NCI-H524 treated with DMSO at 0.1 percent for 48 hours (cell line): ENCODE results near the gene OGFR.
A peak's percentile ranks its signal among the peaks of the same experiment; 100 is the strongest.

Experiments used
- DNase-seq: peaks from one replicate; lab custom pipeline; 2025; lab: John Stamatoyannopoulos, UW

The OGFR gene

DNA sequence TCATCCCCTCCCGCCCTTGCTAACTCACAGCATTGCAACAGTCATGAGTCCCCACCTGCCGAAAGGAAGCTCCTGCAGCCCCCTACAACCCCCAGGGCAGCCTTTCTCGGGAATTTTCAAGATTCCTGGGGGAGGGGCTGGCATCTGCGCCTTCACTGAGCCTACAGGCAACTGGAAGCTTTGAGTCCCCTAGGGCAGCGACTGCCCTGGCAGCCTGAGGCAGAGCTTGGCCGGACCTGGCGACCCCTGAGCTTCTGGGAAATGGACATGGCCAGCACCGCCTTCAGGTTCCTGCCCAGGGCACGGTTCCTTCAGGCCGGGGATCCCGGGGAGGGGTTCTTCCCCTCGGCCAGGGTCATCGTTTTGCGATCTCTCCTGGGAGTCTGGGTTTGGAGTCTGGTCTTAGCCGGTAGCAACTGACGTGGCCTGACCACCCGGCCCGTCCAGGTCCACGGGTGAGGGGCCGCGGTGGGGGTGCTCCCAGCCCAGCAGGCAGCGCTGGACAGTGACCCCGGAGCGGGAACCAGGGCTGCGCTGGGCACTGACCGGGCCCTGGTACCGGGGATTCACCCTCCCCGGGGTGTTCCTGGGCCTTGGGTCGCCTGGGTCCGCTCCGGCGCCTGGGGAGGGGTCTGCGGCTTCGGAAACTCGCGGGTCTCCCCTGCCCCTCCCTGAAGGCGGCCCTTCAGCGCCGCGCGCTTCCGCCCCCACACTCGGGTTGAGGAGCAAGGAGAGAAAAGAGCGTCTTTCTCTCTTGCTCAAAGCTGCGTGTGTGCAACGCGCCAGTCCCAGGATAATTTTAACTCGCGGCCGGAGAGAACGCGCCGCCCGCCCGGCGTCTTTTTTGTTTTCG is 11.6 kb downstream of the OGFR start:
- no peak for DNase-seq

DNA sequence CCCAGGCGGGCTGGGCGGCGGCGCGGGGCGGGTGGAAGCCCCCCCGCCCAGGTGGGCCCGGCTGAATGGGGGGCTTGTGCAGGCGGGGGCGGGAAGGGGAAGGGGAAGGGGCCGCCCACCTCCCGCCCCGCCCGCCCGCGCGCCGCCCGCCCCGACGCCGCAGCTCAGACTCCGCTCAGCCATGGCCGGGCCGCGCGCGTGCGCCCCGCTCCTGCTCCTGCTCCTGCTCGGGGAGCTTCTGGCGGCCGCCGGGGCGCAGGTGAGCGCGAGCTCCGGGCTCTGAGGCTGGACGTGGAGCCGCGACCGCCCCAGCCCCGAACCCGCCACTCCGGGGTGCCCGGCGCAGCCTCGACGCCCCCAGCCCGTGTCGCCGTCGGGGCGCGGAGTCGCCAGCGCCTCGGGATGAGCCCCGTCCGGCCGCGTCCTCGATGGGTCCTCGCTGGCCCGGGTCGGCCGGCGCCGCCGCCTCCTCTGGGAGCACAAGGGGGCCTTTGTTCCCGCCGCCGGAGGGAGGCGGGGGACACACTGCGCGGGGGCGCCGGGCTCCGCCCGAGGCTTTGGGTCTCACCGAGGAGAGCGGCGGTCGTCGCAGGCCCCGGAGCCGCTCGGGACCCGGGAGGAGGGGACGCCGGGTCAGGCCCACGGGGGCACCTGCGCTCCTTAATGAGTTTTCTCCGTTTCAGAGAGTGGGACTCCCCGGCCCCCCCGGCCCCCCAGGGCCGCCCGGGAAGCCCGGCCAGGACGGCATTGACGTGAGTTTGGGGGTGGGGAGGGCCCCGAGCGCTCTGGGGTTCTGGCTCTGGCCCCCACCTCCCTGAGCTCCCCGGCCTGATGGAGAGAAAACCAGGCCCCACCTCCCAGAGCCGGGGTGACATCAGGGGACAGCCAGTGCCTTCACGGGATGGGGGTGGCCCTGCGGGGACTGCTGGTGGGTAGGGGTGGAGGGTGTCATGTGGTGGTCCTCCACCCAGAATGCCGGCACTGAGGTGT is 12.5 kb downstream of the OGFR start, which contains the start of gene COL9A3:
TSS of gene COL9A3 (plus strand) at position 167 of the 990 bp plus-strand sequence. CDS start at position 182, 15 bp downstream.
- DNase-seq: no peak

DNA sequence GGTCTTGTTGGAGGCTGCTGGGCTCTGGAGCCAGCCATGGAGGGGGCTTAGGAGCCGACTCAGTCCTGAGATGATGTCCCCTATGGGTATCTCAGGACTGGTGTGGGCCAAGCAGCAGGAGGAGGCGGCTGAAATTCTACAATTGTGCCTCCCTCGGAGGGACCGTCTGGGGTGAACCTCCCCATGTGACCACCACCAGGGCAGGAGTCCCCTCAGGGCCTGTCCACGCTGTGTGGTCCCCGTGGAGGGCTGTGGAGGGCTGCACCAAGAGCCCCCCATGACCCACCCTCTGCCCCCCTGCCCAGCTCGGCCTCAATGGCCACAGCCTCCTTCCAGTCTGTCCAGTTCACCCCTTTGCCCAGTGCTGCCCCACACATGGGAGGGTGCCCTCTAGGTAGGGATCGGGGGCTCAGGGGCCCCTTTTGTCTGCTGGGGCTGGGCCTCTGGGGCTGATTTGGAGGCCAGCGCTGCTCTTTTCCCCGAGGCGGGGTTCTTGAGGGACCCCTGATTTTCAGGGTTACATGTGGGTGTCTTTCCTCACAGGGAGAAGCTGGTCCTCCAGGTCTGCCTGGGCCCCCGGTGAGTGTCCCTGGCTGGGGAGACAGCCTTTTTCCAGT is 13.4 kb downstream of the OGFR start:
- DNase-seq: no peak

DNA sequence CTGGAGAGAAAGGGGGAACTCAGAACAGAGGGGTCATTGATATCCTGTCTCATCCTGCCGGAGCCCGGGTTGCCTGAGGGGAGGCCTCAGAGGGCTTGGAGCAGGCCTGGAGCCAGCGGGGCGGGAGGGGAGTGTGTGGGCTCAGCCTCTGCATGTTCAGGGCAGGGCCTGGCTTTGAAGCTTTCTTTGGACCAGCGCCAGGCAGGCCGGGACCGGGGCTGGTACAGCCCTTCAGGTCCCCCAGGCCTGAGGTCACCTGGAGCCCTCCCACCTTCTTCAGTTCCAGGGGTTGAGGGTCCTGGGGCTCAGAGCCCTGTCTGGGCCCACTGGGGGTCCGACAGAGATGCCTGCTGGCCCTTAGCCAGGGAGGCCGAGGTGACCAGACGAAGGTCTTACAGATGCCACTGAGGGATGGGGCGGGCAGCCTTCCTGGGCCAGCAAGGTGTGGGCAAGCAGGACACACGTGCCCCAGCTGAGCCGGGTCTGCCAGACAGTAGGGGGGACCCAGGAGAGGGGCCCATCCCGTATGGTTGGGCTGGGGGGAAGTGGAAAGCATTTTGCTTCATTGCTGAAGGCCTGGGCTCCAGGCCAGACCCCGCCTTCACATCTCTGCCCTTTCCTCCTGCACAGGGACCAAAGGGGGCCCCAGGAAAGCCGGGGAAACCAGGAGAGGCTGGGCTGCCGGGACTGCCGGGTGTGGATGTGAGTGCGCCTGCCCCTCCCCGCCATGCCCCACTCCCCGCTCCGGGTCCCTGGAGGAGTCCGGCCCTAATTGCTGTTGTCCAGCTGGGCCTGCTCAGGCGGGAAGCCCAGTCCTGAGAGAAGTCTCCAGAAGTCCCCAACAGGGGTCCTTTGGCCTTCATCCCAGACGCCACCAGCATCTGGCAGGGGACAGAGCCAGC is 14.2 kb downstream of the OGFR start:
- no peak for DNase-seq

DNA sequence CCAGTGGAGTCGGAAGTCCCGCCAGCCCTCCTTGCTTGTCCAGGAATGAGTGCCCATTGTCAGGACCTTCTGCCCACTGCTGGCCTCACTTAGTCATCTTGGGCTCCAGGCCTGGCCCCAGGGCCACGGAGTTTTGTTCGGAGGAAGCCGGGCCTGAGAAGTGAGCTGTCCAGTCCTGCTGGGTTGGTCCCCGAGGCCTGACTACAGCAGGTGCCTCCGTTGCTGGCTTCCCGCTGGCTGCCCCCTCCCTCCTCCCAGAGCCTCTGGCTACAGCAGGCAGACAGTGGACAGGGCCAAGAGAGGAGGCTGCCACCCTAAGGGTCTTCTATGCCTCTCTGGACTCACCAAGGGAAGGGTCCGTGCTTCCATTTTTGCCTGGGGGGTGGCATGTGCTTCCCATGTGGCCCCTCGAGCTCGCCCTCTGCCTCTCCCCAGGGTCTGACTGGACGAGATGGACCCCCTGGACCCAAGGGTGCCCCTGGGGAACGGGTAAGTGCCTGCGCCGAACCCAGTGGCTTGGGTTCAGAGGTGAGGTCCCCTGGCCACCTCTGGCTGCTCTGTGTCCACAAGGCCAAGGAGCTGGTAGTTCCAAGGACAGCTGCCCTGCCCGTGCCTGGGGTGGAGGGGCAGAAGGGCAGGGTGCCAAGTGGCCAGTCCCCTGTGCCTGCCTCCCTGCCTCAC is 15.0 kb downstream of the OGFR start:
- no peak for DNase-seq

DNA sequence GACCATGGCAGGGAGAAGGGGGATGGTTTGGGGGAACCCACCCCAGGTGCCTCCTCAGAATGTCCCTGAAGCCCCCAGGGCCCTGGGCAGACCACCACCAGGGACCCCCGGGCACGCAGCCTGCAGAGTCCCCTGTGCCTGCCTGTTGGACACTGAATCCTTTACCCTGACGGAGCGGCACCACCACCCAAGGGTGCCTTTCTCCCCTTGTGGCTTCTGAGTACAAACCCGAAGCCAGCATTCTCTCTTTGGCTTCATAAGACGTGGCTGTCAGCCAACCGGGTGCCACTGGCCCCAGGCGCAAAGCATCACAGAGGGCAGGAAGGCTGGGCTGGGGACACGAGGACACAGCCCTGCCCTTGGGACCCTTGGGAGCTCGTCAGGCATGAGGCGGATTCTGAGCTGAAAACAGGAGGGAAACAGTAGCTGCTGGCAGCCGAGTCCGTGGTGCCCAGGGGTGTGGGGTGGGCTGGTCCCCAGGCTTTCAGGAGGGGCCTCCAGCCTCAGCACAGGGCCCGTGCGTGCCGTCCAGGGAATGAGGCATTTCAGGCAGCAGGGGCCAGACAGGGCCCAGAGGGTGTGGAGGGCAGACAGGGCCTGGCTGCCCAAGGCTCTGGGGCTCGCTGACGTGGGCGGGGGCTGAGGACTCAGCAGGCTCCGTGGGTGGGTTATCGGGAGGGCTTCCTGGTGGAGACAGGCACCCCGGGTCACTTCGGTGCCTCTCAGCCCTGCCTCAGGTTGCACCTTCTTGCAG is 15.8 kb downstream of the OGFR start:
- DNase-seq: no peak

DNA sequence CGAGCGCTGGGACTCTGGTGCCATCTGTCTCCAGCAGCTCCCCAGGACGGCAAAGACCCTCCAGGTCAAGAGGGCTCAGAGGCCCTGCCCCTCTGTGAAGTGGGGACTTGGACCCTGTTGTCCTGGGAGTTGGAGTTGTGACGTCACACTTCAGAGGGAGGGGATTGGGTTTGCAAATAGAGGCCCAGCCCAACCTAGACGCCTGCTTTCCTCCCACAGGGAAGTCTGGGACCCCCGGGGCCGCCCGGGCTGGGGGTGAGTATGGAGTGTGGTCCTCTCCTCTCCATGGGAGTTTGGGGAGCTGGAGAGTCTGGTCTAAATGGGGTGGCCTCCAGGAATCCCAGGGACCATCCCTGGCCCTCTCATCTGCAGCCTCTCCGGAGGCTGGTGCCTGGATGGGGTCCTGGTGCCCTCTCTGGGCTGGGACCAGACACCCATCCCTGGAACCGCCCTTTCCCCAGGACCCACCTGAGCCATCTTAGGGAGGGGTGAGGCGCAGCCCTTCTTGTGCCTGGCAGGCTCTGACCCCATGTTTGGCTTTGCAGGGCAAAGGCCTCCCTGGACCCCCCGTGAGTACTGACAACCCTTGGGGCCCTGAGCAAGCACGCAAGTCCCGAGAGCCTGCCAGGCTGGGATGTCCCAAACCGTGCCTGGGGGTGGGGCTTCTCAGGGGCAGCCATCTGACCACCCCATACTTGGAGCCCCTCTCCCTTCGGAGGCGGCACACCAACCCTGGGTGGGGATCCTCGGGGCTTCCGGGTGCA is 16.5 kb downstream of the OGFR start:
- no peak for DNase-seq

DNA sequence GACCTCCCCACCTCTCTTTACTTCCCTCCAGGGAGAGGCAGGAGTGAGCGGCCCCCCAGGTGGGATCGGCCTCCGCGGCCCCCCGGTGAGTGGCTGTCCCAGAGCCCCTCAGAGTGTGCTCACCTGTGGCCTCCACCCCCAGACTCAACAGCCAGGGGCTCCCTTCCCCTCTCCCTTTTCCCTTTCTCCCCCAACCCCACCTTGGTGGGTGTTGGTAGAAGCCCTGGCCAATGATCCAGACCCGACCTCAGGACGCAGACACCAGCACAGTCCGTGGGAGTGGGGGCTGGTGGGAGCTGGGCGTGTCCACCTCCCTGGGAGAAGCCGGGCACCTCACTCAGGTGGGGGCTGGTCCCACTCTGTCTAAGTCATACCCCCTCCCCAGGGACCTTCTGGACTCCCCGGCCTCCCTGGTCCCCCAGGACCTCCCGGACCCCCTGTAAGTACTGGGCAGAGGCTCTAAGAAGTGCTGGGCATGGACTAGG is 17.1 kb downstream of the OGFR start:
- DNase-seq: no peak

DNA sequence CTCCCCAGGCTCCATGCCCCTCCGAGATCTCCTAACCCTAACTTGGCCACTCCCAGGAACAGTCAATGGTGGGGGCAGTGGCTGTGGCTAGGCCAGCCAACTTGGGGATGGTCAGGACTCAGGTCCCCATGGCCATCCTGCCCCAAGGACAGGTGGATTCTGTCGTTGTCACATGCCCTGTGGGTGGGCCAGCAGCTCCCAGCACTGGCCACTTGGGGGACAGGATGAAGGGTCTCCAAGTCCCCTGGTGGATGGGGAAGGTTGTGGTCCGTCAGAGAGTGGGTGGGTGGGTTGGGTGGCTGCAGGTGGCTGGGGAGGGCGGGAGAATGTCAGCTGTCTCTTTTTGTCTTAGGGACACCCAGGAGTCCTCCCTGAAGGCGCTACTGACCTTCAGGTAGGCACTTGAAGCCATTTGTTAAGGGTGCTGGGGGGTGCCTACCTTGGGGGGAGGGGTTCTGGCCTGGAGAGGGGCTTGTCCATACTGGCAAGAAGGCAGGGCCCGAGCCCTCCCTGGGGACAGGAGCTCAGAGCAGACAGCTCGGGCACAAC is 17.7 kb downstream of the OGFR start:
- no peak for DNase-seq

DNA sequence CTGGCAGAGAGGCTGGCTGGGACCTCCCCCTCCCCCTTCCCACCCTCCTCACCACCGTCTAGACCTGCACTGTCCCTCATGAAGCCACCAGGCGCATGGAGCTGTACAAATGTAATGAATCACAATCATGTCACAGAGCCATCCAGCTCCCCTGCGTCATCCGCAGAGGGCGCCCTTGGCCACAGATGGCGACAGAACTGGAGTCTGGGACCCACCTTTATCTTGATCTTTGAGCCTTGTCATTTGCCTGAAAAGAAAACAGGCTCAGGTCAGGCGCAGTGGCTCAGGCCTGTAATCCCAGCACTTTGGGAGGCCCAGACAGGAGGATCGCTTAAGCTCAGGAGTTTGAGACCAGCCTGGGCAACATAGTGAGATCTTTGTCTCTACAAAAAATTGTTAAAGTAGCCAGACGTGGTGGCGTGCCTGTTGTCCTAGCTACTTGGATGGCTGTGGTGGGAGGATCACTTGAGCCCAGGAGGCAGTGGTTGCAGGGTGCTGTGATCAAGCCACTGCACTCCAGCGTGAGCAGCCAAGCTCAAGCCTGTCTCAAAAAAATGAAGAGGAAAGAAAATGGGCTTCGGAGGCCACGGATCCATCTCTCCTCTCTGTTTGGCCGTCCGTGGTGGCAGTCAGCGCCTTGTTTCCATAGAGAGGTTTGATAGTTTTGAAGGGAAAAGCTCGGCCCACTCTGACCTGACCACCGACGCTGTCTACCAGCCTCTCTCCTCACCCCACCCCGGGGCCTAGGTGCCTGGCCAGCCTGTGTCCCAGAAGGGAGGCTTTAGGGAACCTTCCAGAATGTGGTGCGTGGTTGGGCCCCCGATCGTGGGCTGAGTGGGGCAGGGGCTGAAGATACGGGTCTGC is 18.4 kb downstream of the OGFR start:
- DNase-seq: peak; percentile 28

DNA sequence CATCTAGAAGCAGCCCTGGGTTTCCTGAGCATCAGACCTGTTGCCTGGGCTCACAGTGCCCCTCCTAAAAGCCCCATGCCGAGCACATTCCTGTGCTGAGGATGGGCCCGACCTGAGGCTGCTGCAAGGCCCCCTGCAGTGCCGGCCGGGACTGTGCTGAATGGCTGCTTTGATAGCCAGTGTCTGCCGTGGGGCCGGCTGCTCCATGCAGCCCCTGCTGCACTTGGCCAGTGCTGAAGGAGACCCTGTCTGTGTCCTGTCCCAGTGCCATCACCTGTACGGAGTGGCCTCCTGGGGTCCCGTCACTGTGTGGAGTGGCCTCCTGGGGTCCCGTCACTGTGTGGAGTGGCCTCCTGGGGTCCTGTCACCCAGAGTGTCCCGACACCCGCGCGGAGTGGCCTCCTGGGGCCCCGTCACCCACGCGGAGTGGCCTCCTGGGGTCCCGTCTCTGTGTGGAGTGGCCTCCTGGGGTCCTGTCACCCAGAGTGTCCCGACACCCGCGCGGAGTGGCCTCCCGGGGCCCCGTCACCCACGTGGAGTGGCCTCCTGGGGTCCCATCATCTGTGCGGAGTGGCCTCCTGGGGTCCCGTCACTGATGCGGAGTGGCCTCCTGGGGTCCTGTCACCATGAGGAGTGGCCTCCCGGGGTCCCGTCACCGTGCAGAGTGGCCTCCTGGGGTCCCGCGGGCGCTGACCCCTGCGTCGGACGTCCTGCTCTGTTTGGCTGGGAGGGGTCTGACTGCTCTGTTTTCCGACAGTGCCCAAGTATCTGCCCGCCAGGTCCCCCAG is 19.2 kb downstream of the OGFR start:
- no peak for DNase-seq

DNA sequence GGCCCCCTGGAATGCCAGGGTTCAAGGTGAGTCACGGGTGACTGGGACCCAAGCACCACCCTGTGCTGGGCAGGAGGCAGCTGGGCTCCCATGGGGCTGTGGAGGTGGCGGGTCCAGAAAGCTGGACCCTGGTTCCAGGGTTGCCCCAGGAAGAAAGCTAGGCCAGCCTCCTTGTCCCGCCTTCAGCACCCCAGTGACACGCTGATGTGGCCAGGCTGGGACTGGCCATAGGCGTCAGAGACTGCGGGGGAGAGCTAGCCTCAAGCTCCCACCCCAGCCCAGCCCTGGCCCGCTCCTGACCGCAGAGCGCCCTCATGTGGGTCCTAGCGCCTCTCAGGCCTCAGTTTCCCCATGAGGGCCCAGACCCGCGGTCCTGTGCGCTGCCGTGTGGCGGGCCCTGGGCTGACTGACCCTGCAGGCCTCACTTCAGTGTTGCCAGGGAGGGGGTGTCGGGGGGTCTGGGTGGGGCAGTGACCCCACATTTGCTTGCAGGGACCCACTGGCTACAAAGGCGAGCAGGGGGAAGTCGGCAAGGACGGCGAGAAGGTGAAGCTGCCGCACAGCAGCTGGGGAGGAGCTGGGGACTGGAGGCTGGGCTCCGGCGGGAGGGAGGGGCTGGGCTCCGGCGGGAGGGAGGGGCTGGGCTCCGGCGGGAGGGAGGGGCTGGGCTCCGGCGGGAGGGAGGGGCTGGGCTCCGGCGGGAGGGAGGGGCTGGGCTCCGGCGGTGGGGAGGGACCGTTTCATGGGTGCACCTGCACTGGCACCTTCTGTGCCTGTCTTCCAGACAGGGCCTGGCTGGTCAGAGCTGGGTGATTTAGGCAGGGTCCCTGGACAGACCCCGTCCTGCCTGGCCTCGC is 20.1 kb downstream of the OGFR start:
- DNase-seq: no peak

DNA sequence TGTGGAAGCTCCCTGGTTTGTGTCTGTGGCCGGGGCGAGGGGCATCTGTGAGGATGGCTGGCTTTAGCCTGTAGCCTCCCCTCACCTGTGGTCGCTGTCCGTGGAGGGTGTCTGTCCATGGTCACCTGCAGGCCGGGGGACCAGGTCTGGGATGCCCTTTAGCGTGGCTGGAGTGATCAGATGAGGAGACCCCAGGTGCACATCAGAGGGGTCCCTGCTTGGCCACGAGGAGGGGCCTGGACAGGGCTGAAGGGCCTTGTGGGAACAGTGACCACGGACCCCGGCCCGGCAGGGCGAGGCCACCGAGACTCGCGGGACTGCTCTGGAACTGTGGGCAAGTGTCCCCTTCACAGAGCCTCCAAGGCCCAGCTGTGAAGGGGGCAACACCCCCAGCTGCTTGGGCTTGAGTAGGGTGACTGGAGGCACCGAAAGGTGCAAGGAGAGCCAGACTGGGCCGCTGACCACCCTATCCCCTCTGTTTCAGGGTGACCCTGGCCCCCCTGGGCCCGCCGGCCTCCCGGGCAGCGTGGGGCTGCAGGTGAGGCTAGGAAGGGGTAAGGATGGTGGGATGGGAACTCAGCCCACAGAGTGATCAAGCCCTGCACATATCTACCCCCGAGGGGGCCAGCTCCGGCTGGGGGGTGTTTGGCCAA is 20.8 kb downstream of the OGFR start:
- DNase-seq: no peak

DNA sequence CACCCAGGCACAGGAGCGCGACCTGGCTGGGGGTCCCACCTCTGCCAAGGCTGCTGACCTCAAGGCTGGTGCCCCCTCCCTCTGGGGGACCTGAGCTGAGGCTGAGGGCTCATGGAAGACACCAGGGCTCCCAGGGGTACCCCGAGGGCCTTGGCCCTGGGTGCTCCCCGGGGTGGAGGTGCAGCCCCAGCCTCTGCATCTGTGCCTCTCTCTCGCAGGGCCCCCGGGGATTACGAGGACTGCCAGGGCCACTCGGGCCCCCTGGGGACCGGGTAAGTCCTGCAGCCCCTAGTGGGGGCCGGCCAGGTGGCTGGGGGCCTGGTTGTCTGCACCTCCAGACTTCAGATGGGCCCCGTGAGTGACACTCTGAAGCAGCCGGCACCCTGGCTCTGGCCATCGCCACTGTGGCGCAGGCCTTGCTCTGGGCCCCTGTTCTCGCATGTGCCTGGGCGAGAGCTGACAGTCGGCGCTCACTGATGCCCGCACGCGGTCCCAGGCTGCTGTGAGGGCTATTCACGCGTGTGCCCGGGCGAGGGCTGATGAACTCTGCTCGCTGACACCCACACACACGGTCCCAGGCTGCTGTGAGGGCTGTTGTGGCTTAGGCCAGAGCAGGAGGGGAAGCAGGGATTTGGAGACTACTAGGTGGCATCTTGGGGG is 21.5 kb downstream of the OGFR start:
- no peak for DNase-seq
